ENCODE data around the gene LRRC52. TPM values are rescaled to one million over a fixed set of nuclear protein-coding genes. Genes with fewer than 3 reads are reported as not detected.
"Not testable (repeated sequence)": the region's sequence is repeated elsewhere in the genome, so short reads cannot be mapped to it uniquely, and the experiment has no call there.

Gene LRRC52
- total and polyA plus RNA-seq, 5 donors, result 0.05 TPM; not detected in 4

GRCh38 chr1:165565751-165566490 lies 22.1 kb downstream of the LRRC52 start:
- Histone ChIP-seq H3K27ac (ENCODE audit: low read length) (no peak overlapping the region), H3K4me1 (ENCODE audit: control insufficient read depth, insufficient read depth, low read length) (peaks cover 2% of the 10 kb centered on the region), H3K9me3 (ENCODE audit: control insufficient read depth, low read length) (no peaks in the 10 kb centered on the region), H3K4me3 (ENCODE audit: low read length) (no peak overlapping the region), H3K27me3 (ENCODE audit: control insufficient read depth, insufficient read depth) (no peaks in the 10 kb centered on the region)
- ATAC-seq (no peak), DNase-seq (no peak)
- 87% methylated on average over 4 of the region's 4 CpGs for WGBS
- intact Hi-C loops (cut with DNase I), result no loop called here

DNA sequence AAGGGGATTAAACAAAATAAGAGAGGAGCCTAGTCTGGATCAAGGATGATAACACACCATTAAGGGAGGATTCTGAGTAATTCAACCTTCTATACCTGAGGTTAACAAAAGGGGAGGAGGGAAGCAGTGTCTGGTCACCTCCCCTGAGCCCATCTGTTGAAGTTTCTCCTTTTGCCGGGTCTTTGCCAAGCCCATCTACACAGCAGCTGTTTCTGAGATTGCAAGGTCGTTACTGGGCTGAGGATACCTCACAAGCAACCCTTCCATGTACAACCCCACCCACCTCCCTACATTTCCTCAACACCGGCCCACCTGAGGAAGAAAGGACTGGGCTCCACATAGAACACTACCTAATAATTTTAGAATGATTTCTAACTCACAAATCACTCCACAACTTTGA lies 26.3 kb downstream of the LRRC52 start:
- WGBS, result 57% methylated on average over 3 of the region's 3 CpGs
- no peak for ATAC-seq
- Histone ChIP-seq H3K27me3 (ENCODE audit: control insufficient read depth, insufficient read depth) (no peaks in the 10 kb centered on the region), H3K4me1 (ENCODE audit: control insufficient read depth, insufficient read depth, low read length) (no peaks in the 10 kb centered on the region), H3K9me3 (ENCODE audit: control insufficient read depth, low read length) (no peaks in the 10 kb centered on the region), H3K4me3 (ENCODE audit: low read length) (no peak overlapping the region), H3K27ac (ENCODE audit: low read length) (no peak overlapping the region)
- intact Hi-C loops (cut with DNase I), result no loop called here
- no peak for DNase-seq

- ATAC-seq (no peak), DNase-seq (no peak)
- intact Hi-C loops (cut with DNase I), result no loop called here
- Histone ChIP-seq H3K27ac (ENCODE audit: low read length) (no peak overlapping the region), H3K4me3 (ENCODE audit: low read length) (no peak overlapping the region), H3K27me3 (ENCODE audit: control insufficient read depth, insufficient read depth) (no peaks in the 10 kb centered on the region), H3K9me3 (ENCODE audit: control insufficient read depth, low read length) (no peaks in the 10 kb centered on the region), H3K4me1 (ENCODE audit: control insufficient read depth, insufficient read depth, low read length) (peaks cover 2% of the 10 kb centered on the region)
- WGBS, result 97% methylated on average over 1 of the region's 1 CpG
Observed at GRCh38 chr1:165573787-165574186, 30.0 kb downstream of the LRRC52 start.

- intact Hi-C loops (cut with DNase I), result no loop called here
- H3K9me3 ChIP-seq (ENCODE audit: control insufficient read depth, low read length), result no peaks in the 10 kb centered on the region
- H3K4me3 ChIP-seq (ENCODE audit: low read length), result no peak overlapping the region
- ATAC-seq (no peak), DNase-seq (no peak)
- H3K27me3 ChIP-seq (ENCODE audit: control insufficient read depth, insufficient read depth), result no peaks in the 10 kb centered on the region
- peaks cover 2% of the 10 kb centered on the region for H3K4me1 ChIP-seq (ENCODE audit: control insufficient read depth, insufficient read depth, low read length)
- no peak overlapping the region for H3K27ac ChIP-seq (ENCODE audit: low read length)
Observed at GRCh38 chr1:165574295-165574694, 30.5 kb downstream of the LRRC52 start.

- ATAC-seq (peak; percentile 33 to 76), DNase-seq (peak; percentile 40 to 68 (median 63))
- 23% methylated on average over 4 of the region's 4 CpGs for WGBS
- Histone ChIP-seq H3K4me1 (ENCODE audit: control insufficient read depth, insufficient read depth, low read length) (peaks cover 2% of the 10 kb centered on the region), H3K9me3 (ENCODE audit: control insufficient read depth, low read length) (no peaks in the 10 kb centered on the region), H3K27me3 (ENCODE audit: control insufficient read depth, insufficient read depth) (no peaks in the 10 kb centered on the region), H3K4me3 (ENCODE audit: low read length) (no peak overlapping the region), H3K27ac (ENCODE audit: low read length) (no peak overlapping the region)
- intact Hi-C loops (cut with DNase I), result no loop called here
Observed at GRCh38 chr1:165575468-165576099, 31.8 kb downstream of the LRRC52 start.

DNA sequence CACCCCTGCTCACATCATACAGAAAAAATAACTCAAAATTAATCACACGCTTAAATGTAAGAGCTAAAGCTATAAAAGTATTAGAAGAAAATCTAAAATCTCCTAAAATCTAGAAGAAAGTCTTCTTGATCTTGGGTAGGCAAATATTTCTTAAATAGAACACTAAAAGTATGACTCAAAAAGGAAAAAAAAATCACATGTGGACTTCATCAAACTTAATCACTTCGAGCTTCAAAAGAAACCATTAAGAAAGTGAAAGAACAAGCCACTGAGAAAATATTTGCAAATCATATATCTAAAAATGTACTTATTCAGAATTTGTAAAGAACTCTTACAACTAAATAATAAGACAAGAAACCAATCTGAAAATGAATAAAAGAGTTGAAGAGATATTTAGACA lies 32.7 kb downstream of the LRRC52 start:
- Histone ChIP-seq H3K4me1 (ENCODE audit: control insufficient read depth, insufficient read depth, low read length) (peaks cover 2% of the 10 kb centered on the region), H3K27me3 (ENCODE audit: control insufficient read depth, insufficient read depth) (no peaks in the 10 kb centered on the region), H3K9me3 (ENCODE audit: control insufficient read depth, low read length) (no peaks in the 10 kb centered on the region), H3K4me3 (ENCODE audit: low read length) (no peak overlapping the region), H3K27ac (ENCODE audit: low read length) (no peak overlapping the region)
- 82% methylated on average over 2 of the region's 2 CpGs for WGBS
- ATAC-seq, result no peak
- no peak for DNase-seq
- intact Hi-C loops (cut with DNase I), result no loop called here

DNA sequence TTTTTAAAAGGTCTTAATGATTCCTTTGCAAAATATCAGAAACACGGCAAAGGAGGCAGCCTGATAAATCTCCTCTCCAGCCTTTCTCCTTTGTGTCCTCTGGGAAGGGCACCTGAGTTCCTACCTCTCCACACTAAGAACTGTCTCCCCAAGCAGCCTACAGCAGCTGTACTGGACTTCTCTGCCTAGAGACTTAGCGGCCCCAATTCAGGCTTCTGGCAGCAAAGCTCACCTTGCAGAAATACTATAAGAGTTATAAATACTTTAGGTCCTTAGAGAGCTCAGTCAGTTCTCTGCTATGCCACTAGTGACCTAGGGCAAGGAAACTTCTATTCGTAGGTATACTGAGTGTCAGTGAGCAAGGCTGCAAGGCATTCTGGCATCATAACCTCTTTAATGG lies 33.9 kb downstream of the LRRC52 start:
- WGBS, result 93% methylated on average over 3 of the region's 3 CpGs
- Histone ChIP-seq H3K27ac (ENCODE audit: low read length) (no peak overlapping the region), H3K9me3 (ENCODE audit: control insufficient read depth, low read length) (no peaks in the 10 kb centered on the region), H3K4me3 (ENCODE audit: low read length) (no peak overlapping the region), H3K27me3 (ENCODE audit: control insufficient read depth, insufficient read depth) (no peaks in the 10 kb centered on the region), H3K4me1 (ENCODE audit: control insufficient read depth, insufficient read depth, low read length) (peaks cover 2% of the 10 kb centered on the region)
- DNase-seq, result no peak
- intact Hi-C loops (cut with DNase I), result no loop called here
- no peak for ATAC-seq

GRCh38 chr1:165580931-165581871 lies 37.4 kb downstream of the LRRC52 start:
- Histone ChIP-seq H3K9me3 (ENCODE audit: control insufficient read depth, low read length) (no peaks in the 10 kb centered on the region), H3K27me3 (ENCODE audit: control insufficient read depth, insufficient read depth) (no peaks in the 10 kb centered on the region), H3K27ac (ENCODE audit: low read length) (no peak overlapping the region), H3K4me3 (ENCODE audit: low read length) (no peak overlapping the region), H3K4me1 (ENCODE audit: control insufficient read depth, insufficient read depth, low read length) (no peaks in the 10 kb centered on the region)
- intact Hi-C loops (cut with DNase I), result no loop called here
- DNase-seq (no peak), ATAC-seq (no peak)
- WGBS, result 98% methylated on average over 24 of the region's 24 CpGs

GRCh38 chr1:165581926-165582325 lies 38.1 kb downstream of the LRRC52 start:
- 98% methylated on average over 25 of the region's 25 CpGs for WGBS
- DNase-seq (no peak), ATAC-seq (no peak)
- Histone ChIP-seq H3K4me3 (ENCODE audit: low read length) (no peak overlapping the region), H3K4me1 (ENCODE audit: control insufficient read depth, insufficient read depth, low read length) (no peaks in the 10 kb centered on the region), H3K27ac (ENCODE audit: low read length) (no peak overlapping the region), H3K27me3 (ENCODE audit: control insufficient read depth, insufficient read depth) (no peaks in the 10 kb centered on the region), H3K9me3 (ENCODE audit: control insufficient read depth, low read length) (no peaks in the 10 kb centered on the region)
- intact Hi-C loops (cut with DNase I), result no loop called here

DNA sequence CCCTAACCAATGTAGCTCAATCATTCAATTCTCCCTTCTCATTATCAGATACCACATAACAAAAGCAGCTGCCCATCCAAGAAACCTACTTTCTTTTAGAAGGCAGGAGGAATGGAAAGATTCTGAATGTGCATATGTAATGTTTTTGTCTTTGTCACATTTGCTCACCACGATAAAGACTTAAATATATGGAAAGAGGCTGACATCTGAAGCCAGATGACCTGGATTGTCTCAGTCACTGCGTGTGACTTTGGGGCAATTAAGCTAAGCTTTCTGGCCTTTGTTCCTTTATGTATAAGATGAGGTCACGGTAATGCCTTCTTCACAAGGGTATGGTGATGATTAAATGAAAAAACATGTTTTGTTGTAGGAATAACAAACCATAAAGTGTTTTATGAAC lies 42.6 kb downstream of the LRRC52 start:
- intact Hi-C loops (cut with DNase I), result no loop called here
- H3K27ac ChIP-seq (ENCODE audit: low read length), result no peak overlapping the region
- 75% methylated on average over 3 of the region's 3 CpGs for WGBS
- no peaks in the 10 kb centered on the region for H3K4me1 ChIP-seq (ENCODE audit: control insufficient read depth, insufficient read depth, low read length)
- H3K4me3 ChIP-seq (ENCODE audit: low read length), result no peak overlapping the region
- no peaks in the 10 kb centered on the region for H3K9me3 ChIP-seq (ENCODE audit: control insufficient read depth, low read length)
- no peak for DNase-seq
- no peaks in the 10 kb centered on the region for H3K27me3 ChIP-seq (ENCODE audit: control insufficient read depth, insufficient read depth)
- ATAC-seq, result no peak

DNA sequence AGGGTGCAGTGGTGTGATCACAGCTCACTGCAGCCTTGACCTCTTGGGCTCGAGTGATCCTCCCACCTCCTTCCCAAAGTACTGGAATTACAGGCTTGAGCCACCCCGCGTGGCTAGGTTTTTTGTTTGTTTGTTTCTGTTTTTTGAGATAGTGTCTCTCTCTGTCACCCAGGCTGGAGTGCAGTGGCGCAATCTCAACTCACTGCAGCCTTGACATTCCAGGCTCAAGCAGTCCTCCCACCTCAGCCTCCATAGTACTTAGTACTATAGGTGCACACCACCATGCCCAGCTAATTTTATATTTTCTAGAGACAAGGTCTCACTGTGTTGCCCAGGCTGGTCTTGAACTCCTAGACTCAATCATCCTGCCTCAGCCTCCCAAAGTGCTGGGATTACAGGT lies 47.6 kb downstream of the LRRC52 start:
- DNase-seq; ATAC-seq; H3K9me3 ChIP-seq (ENCODE audit: control insufficient read depth, low read length); H3K4me1 ChIP-seq (ENCODE audit: control insufficient read depth, insufficient read depth, low read length); H3K4me3 ChIP-seq (ENCODE audit: low read length); H3K27ac ChIP-seq (ENCODE audit: low read length); H3K27me3 ChIP-seq (ENCODE audit: control insufficient read depth, insufficient read depth): not testable (repeated sequence)
- intact Hi-C loops (cut with DNase I), result loop anchor here in 2 of 4 donors (2.0 to 5.0 kb wide), 2 partner anchors 187 to 189 kb away; no protein-coding TSS in a partner anchor
- WGBS, result 88% methylated on average over 4 of the region's 4 CpGs
